ENCODE measurements around the gene PVALEF.
A peak's percentile ranks its signal among the peaks of the same experiment; 100 is the strongest.
"Not testable (repeated sequence)": the region's sequence is repeated elsewhere in the genome, so short reads cannot be mapped to it uniquely, and the experiment has no call there.

Gene PVALEF

DNA sequence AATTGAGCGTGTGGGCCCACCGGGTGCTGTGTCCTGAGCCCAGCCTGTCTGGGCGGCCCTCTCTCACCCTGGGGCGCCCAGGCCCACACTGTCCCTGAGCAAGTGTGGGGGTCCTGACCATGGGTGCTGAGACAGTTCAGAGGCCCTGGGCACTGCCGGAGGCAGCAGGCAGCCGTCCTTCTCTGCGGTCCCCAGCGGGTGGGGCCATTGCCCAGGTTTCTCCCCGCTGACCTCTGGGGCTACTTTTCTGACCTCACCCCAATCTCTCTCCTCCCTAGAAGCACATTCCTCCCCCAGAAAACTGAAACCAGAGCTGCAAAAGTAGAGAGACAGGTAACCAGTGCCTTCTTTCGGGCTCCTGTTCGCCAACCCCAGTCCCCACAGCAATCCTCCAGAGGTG, 36.0 kb upstream of the PVALEF start:
- no peak for DNase-seq

DNA sequence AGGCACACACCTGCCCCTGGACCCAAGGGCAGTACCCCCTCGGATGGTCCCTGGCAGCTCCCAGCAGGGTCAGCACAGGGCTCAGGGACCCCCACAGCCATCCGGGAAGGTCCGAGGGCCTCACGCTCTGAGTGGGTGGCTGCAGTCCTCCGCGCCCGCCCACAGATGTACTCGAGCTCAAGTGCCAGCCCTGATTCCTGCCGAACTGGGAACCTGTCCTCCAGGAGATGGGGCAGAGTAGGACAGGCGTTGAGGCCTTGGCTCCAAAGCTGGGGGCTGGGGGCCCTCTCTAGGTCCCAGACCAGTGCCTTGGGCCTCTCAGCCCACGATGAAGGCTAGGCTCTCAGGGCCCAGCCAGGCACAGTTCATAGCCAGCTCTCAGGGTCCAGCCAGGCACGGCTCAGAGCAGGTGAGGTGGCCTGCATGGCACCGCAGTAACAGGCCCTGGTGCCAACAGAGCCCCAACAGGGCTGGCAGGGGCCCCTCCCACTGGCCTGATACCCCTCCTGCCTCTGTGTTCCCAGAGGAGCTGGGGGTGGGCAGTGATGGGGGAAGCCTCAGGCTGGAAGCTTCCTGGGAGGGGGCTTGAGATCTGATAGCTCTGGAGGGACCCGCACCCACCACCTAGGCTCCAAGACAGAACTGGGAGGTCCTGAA, 35.5 kb upstream of the PVALEF start:
- DNase-seq, result no peak

DNA sequence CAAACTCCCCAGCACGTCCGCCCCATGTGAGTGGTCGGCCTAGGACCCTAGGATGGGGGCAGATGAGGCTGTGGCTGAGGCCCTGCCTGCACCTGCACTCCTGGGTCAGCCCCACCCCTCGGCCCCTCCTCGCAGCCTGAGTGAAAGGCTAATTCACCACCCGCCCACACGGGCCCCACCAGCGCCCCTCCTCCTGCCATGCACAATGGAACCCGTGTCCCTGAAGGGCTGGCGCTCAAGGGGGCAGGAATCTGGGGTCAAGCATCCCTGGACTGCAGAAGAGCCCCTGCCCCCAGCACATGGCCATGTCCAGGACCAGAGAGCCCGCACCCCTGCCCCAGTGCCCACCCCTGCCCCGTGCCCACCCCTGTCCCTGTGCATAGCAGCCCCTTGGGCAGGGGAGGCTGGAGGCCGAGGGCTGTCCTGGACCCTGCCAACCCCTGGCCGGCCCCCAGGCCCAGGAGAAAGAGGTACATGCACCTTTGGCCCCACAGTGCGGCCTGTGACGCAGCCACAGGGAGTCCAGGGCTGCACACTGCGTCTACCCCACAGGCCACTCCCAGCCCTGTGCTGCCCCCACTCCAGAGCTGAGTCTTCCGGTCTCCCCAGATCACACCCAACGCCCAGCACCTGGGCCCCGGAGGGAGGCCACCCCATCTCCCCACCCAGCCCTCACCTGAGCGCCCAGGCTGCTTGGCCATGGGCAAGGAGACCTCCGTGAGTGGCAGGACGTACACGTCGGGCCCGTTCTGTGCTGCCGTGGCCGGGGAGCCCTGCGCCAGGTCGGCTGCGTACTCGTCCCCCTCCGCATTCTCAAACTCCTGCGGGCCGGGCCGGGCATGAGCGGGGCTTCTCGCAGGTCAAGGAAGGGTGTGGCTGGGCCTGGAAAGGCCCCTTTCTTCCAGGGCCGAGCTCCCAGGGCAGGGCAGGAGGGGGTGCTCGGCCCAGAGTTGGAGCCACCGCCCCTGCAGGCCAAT, 34.6 kb upstream of the PVALEF start:
- DNase-seq, result no peak

DNA sequence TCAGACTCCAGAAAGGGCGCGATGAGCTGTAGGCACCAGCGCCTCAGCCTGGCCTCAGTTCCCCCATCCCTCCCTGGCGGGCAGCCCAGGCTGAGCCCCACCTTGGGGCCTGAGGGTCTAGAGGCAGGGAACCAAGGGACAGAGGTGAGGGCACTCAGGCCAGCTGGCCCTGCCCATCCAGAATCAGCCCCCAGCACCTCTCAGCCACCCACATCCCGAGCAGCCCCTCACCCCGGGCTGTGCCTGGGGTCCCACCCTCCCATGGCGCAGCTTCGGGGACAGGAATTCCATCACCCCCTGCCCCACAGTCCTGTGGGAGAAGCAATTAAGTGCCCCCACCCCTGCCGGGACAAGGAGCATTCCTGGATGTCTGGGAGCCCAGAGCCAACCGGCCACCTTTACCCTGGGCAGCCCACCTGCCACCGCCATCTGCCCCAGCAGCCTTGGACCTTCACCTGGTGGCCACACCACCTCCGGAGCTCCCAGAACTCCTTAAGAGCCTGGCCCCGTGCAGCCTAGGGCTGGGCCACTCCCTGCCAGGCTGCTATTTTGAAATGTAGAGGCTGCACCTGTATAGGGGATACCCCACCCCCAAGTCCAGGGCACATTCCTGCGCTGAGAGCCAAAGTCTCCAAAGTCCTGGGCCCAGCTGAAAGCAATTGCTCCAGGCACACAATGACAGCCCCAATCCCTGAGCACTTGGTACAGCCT, 33.7 kb upstream of the PVALEF start:
- DNase-seq, result no peak

DNA sequence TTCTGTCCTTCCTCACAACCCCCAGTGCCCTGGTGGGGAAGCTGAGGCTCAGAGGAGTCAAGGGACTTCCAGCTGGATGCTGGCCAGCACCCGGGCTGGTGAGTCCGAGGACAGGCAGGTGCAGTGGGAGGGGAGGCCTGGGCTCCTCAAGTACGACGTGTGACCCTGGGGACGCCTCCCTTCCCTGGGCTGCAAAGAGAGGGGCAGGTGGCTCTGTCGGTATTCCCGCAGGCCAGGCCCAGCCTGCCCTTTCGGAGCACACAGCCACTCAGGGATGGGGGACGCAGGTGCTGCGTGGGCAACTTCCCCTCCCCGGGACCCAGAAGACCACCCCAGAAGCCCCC, 33.1 kb upstream of the PVALEF start:
- DNase-seq, result no peak

DNA sequence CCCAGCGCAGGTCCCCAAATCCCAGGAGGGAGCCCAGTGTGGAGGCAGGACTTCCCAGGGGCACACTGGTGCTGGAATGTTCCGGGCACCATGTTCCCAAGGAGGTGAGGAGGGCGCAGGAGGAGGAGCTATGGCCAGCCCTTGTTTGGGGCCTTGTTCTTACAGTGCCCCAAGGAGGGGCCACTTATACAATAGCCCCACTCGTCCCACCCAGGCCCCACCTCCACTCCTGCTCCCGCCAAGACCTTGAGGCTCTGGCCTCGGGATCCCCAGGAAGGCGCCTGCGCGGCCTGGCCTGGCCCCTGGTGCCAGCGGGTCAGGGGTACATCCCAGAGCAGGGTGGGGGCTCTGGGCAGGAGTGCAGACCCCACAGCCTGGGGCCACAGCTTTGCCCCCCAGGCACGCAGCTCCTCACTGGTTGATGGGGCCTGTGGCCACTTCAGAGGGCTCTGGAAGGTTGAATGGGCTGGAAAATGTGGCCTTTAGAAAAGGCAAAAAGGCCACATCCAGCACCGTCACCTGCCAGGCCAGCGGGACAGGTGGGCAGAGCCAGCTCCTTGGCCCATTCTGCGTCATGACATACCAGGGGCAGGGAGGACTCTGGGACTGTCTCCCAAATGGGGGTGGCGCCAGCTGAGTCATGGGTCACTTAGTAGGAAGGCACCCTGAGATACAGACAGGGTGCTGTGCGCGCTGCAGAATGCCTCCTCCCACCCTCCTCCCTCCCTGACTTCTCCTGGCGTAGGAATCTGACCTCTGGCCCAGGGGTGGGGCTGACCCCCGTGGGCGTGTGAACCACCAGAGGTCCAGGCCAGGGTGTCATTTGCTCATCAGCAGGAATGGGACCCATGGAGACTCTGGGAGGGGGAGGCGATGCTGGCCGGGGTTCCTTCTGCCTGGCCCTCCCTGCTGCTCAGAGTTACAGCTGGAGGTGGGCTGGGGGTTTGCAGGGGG, 32.3 kb upstream of the PVALEF start:
- no peak for DNase-seq

DNA sequence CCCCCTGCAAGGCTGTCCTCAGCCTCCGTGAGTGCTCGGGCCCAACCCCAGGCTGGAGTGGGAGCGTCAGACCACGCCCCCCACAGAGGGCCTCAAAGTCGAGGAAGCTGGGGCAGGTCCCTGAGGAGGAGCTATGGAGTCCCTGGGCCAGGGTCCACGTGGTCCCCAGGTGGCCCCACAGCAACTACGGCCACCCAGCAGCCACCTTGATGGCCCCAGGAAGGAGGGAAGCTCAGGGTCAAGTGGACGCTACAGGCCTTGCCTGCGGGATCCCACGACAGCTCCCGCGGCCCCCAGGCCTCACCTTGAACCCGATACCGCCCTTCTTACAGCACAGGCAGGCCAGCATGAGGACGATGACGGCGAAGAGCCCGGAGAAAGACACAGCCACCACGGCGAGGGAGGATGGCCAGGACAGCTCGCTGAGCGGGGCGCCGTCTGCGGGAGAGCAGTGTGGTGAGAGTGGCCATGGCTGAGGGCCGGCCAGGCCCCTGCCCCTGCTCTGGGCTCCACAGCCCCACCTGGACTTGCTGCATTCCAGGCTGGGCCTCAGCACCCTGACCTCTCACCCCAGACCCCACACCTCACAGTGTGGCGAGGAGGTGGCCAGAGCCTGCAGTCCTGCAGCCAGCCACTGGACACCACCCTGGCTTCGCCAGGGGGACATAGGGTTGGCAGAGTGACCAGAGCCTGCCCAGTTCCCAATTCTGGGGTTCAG, 31.1 kb upstream of the PVALEF start:
- DNase-seq, result no peak

DNA sequence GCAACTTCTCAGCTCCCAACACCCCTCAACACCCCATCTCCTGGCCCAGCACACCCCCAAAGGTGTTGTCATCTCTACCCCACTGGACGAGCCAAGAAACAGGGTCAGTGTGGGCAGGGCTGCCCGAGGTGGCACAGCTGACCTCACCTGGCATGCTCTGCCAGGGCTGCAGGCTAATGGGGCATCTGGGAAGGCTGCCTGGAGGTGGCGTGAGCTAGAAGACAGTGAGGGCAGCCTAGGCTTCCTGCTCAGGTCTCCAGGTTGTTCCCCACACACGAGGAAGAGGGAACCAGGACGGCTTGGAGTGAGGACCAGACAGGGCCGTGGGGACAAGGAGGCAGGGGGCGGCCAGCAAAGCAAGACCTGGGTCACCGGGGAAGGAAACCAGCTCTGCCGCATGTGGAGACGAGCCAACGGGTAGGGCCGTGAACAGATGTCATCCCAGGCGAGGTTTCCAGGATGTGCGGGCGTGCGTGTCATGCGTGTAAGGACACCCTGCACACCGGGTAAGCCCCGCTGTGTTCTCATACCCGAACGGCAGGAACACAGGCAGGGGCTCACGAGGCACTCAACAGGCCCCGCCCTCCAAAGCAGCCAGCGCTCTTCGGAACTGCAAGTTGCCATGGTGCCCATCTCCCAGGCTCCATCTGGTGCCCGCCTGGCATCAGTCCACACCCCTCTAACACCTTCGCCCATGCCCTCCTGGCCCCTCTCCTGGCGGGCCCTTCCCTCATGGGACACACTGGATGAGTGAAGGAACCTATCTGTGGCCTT, 29.6 kb upstream of the PVALEF start:
- DNase-seq, result no peak

DNA sequence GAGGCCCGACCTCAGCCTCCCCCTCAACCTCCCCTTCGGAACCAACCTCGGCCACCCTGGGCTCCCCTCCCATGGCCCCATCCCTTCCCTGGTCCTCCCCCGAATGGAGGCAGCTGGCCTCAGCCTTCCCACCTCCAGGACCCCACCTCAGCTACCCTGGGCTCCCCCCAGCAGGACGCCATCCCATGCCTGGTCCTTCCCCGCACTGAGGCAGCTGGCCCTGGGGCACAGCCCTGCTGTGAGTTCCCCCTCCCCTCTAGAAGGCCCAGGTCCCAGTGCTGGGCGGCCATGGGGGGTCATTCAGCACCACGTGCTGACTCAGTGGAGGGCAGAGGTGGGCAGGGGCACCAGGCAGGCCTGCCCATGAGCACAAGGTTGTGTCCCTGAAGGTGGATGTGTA, 28.9 kb upstream of the PVALEF start:
- no peak for DNase-seq

DNA sequence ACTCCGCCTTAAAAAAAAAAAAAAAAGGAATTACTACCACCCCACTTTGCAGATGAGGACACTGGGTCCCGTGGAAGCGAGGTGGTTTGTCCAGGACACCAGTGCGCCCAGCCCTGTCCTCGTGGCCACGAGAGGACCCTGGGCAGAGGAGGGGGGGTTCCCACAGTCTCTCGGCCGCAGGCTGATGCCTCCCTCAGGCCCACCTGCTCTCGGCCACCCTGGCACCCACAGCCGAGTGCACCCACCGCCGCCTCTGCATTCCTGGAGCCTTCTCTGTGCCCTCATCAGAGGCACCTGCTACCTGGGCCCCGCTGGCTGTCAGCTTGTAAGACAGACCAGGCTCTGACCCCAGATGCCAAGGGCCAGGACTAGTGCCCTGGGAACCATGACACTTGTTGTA, 28.1 kb upstream of the PVALEF start:
- DNase-seq, result no peak

DNA sequence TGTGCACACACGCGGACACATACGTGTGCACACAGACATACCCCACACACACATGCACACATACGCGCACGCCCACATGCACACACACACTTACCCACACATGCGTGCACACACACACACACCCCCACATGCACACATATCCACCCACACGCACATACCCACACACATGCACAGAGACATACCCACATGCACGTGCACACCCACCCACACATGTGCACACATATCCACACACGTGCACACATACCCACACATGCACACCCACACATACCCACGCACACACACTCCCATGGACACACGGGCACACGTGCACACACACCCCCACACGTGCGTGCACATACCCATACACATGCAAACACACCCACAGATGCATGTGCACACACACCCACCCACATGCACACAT, 27.2 kb upstream of the PVALEF start:
- no peak for DNase-seq

DNA sequence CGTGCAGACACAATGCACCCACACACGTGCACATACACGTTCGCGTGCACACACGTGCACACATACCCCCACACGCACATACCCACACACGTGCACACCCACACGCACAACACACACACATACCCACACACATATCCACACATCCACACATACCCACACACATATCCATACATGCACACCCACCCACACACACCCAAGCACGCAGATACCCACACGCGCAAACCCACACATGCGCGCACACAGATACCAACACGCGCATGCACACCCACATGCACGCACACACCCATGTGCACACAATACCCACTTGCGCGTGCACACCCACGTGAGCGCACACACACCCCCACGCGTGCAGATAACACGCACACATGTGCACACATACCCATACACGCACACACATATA, 26.8 kb upstream of the PVALEF start:
- no peak for DNase-seq

DNA sequence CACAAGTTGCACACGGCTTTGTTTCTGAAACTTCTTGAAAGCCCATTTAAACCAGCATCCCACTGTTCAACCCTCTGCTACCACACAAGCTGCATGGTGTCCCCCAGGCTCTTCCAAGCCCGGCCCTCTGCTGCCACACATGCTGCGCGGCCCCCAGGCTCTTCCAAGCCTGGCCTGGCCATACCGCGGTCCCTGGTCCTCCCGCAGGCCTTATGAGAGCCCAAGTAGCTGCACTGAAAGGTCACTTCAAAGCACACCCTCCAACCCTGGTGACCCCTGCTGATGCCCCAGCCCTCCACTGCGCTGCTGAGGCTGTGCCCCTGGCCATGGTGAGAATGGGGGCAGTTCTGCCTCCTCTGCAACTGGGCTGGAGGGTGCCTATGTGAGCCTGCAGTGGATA, 25.9 kb upstream of the PVALEF start:
- DNase-seq, result no peak

DNA sequence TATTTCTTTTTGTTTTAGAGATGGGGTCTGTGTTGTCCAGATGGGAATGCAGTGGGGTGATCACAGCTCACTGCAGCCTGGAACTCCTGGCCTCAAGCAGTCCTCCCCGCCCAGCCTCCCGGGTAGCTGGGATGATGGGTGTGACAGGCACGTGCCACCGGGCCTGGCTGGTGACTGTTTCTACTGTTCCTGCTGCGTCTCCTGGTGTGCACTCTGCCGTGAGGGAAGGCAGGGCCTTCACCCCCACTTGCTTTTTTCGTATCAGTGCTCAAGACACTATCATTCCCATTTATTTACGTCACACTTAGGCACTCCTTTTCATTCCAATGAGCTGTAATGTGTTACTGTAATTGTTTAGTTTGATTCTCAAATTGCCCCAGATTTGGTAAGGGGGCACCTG, 25.3 kb upstream of the PVALEF start:
- no peak for DNase-seq

DNA sequence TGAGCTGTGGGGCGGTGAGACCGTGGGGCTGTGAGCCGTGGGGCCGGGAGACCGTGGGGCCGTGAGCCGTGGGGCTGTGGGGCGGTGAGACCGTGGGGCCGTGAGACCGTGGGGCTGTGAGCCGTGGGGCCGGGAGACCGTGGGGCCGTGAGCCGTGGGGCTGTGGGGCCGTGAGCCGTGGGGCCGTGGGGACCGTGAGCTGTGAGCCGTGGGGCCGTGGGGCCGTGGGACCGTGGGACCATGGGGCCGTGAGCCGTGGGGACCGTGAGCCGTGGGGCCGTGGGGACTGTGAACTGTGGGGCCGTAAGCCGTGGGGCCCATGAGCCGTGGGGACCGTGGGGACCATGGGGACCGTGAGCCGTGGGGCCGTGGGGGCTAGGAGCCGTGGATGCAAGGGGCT, 24.6 kb upstream of the PVALEF start:
- no peak for DNase-seq

DNA sequence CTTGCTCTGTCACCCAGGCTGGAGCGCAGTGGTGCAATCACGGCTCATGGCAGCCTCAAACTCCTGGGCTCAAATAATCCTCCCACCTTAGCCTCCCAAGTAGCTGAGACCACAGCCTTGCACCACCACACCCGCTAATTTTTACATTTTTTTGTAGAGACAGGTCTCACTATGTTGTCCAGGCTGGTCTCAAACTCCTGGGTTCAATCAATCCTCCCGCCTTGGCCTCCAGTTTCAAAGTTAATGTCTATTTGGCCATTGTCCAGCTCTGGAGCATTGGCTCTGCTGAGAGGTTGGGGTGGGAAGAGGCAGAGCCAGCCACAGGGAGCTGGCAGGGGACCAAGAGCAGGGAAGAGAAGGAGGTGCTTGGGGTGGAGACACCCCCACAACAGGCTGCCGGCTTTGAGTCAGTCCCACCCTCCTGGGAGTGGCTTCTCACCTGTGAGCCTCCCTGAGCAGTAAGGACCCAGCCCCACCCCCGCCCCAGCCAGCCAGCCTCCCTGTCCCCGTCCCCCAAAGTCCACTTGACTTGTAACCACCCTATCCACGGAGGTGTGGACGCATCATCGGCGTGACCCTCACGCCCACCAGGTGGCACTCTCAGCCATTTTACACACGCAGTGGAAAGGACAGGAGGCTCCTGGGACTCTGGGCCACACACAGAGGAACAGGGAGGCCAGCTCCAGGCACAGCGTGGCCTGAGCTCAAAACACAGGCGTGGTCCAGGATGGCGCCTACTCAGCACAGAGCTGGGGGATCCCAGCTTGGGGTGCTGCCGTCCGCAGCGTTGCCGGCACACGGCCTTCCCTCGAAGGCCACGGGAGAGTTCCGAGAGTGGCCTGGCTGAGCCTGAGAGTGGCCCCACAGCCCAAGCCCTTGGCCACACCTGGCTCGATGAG, 22.8 kb upstream of the PVALEF start:
- peak; percentile 39 for DNase-seq

DNA sequence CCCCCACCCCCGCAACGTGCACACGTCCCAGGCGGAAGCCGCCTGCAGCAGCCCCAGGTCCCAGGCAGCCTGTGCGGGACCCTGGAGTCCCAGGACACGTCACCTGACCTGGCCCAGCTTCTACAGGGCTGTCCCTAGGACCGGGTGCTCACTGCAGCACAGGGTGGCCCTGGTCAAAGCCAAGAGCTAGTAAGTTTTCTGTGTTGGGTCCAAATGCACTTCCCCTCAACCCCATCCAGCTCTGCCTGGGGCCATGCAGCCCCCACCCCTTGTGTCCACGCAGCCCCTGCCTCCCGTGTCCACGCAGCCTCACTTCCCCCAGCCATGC, 22.1 kb upstream of the PVALEF start:
- DNase-seq, result no peak

DNA sequence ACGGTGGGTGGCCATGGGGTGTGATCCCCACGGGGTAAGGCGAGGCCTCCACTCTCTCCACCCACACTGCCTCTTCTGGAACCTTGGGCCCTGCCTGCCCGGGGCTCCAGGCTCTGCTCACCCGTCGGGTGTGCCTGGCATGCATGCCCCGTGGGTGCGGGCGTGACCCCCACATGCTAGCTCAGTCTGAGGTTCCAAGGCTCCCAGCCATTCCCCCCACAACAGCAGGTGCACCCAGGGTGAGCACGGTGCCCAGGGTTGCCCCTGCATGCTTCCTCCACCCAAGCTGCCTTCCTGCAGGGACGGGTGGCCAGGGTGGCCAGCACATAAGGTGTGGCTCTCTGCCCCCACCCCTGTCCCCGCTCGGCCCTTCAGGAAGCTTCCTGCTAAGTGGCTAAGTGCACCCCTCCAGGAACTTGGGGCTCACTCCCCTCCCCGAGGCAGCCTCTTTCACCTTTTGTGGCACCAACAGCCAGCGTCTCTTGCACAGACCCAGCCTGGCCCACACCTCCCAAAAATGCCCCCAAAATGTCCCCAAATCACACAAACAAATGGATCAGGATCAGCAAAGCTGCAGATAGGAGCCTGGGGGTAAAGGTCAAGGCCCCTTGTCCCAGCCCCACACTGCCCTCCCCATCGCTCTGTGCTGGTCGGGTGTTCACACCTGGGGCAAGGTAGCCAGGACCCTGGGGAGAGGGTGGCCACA, 21.4 kb upstream of the PVALEF start:
- DNase-seq, result no peak

DNA sequence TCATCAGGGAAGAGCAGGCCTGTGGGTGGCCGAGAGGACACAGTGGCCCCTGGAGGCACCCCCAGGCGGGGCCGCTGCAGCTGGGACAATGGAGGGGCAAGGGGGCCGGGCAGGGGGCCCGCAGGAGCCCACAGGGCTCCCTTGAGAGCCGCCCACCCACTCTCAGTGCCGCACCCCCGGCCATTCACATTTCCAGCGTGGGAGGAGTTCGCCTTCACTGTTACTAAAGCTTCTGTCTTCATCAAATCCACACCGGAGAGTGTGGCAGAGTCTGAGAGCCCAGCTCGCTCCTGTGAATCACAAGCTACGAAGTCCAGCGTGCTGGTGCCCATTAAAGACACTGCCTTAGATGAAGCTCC, 20.9 kb upstream of the PVALEF start:
- no peak for DNase-seq

DNA sequence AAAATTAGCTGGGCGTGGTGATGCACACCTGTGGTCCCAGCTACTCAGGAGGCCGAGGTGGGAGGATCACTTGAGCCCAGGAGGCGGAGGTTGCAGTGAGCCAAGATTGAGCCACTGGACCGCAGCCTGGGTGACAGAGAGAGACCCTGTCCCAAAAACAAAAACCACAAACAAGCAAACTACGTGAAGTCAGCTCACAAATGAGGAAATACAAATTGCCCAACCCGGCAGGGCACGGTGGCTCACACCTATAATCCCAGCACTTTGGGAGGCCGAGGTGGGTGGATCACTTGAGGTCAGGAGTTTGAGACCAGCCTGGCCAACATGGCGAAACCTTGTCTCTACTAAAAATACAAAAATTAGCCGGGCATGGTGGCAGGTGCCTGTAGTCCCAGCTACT, 19.1 kb upstream of the PVALEF start:
- DNase-seq, result not testable (repeated sequence)

Data from GF-D8 (cell line).